Measurements from ENCODE around the gene CRYZL1. TPM values are rescaled to one million over a fixed set of nuclear protein-coding genes. Genes with fewer than 3 reads are reported as not detected.
A peak's percentile ranks its signal among the peaks of the same experiment; 100 is the strongest.

The CRYZL1 gene
- total and polyA plus RNA-seq, 10 donors: 21.7 to 54.9 (median 33.6) TPM

DNA sequence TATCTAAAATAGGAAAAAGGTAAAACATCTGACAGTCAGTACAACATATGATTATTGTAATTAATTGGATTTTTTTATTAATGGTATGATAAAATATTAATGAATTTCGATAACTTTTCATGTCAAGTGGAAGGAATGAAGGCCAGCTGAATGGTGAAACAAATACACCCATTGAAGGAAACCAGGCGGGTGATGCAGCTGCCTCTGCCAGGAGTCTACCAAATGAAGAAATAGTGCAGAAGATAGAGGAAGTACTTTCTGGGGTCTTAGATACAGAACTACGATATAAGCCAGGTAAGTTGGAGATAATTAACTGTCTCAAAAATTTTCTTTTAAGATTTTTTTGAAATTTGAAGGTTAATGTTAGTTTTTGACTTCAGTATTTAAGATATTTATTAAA is 95.5 kb downstream of the CRYZL1 start:
- TF ChIP-seq POLR2AphosphoS5 (IDR thresholded peaks at IDR 0.05) (no peak), POLR2A (IDR thresholded peaks at IDR 0.05) (no peak)
- TF ChIP-seq, protein P1, sequence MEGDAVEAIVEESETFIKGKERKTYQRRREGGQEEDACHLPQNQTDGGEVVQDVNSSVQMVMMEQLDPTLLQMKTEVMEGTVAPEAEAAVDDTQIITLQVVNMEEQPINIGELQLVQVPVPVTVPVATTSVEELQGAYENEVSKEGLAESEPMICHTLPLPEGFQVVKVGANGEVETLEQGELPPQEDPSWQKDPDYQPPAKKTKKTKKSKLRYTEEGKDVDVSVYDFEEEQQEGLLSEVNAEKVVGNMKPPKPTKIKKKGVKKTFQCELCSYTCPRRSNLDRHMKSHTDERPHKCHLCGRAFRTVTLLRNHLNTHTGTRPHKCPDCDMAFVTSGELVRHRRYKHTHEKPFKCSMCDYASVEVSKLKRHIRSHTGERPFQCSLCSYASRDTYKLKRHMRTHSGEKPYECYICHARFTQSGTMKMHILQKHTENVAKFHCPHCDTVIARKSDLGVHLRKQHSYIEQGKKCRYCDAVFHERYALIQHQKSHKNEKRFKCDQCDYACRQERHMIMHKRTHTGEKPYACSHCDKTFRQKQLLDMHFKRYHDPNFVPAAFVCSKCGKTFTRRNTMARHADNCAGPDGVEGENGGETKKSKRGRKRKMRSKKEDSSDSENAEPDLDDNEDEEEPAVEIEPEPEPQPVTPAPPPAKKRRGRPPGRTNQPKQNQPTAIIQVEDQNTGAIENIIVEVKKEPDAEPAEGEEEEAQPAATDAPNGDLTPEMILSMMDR (IDR thresholded peaks at IDR 0.05 in 8 of 11, conservative IDR thresholded peaks at IDR 0.05 in 3 of 11): no peak
- Histone ChIP-seq H3K9me3 (no peaks in the 10 kb centered on the region), H3K27me3 (replicated peaks in 1 of 7) (no peaks in the 10 kb centered on the region), H3K36me3 (peaks cover 2 to 52% (median 47%) of the 10 kb centered on the region in 6 donors), H3K4me3 (peak overlapping the region in 1 of 8 donors; percentile 67), H3K27ac (no peak overlapping the region), H3K4me1 (peaks cover 14 to 81% (median 56%) of the 10 kb centered on the region in 6 donors)
- intact Hi-C loops (cut with DNase I; ENCODE audit: low total_unique reads): no loop called here
- DNase-seq: no peak
- 32 to 47% (median 35%) methylated on average over 3 of the region's 3 CpGs for WGBS, 5 donors

DNA sequence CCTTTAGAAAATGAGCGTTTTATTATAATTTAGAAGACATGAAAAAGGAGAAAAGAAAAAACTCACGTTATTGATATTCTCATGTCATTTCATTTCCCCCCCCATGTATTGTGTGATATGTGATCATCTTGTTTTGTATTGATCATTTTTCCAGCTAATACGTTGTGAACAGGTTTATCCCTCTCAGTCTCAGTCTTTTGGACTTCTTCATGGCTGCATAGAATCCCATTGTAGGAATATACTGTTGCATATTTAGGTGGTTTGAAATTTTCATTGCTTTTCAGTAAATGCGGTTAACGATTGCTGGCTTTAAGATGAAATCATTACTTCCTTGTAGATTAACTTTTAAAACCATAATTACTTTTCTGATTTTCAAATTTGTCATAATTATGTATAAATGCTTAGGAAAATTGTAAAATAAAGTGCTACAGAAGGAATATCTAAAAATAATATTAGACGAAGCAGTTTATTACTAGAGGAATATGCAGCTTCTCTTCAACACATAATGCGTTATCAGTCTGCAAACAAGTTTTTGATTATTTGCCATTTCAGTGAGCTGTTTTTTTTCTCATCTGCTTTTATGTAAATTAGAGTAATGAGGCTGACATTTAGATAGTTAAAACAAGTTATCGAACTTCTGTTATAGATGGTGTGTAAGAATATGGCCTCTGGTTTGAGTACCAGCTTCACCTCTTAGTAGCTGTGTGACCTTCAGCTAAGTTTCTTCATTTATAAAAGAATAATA is 96.9 kb downstream of the CRYZL1 start:
- Histone ChIP-seq H3K27me3 (replicated peaks in 1 of 7) (no peaks in the 10 kb centered on the region), H3K27ac (peak overlapping the region in 4 of 8 donors; percentile 96 to 99 (median 98)), H3K4me1 (peaks cover 14 to 83% (median 67%) of the 10 kb centered on the region in 6 donors), H3K36me3 (peaks cover 0 to 37% (median 32%) of the 10 kb centered on the region in 6 donors), H3K9me3 (no peaks in the 10 kb centered on the region), H3K4me3 (peak overlapping the region; percentile 67 to 90 (median 83))
- DNase-seq: no peak
- intact Hi-C loops (cut with DNase I; ENCODE audit: low total_unique reads): no loop called here
- WGBS, 5 donors: 11 to 23% (median 15%) methylated on average over 8 of the region's 8 CpGs
- TF ChIP-seq, protein P1 (IDR thresholded peaks at IDR 0.05 in 8 of 11, conservative IDR thresholded peaks at IDR 0.05 in 3 of 11): no peak
- no peak for TF ChIP-seq POLR2A (IDR thresholded peaks at IDR 0.05)
- no peak for TF ChIP-seq POLR2AphosphoS5 (IDR thresholded peaks at IDR 0.05)

DNA sequence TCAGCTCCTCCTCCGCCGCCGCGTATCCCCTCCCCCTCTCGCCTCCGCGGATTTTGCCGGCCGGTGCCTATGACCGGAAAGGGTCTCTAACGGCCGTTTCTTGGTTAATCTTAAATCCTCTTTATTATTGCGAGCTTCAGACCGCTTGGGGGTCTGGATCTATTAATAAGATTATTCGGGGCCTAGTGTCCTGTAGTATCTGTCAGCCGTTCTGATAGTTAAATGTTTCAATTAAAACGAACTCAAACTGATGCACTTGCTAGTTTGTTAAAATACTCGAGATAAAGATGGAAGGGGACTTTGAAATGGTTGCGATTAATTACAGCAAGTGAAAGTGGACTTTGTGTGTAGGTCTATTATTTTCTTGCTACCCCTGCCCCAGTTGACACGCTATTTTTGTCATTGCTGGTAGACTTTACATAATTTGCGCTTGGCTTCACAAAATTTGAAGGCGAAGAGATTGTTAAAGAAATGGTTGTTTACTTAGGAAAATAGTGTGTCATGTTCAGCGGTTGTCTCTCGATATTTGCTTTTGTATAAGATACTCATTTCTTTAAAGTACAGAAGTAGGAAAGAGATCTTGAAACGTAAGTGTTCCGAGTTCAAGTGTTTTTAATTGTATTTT is 97.9 kb downstream of the CRYZL1 start:
- peak overlapping the region; percentile 96 to 99 (median 98) for H3K27ac ChIP-seq
- peaks cover 0 to 36% (median 27%) of the 10 kb centered on the region in 6 donors for H3K36me3 ChIP-seq
- no peaks in the 10 kb centered on the region for H3K27me3 ChIP-seq (replicated peaks in 1 of 7)
- DNase-seq: peak; percentile 94
- 0 to 1% (median 0%) methylated on average over 26 of the region's 26 CpGs for WGBS, 5 donors
- intact Hi-C loops (cut with DNase I; ENCODE audit: low total_unique reads): no loop called here
- H3K4me3 ChIP-seq: peak overlapping the region; percentile 67 to 90 (median 83)
- H3K4me1 ChIP-seq: peaks cover 14 to 80% (median 65%) of the 10 kb centered on the region in 6 donors
- no peak for TF ChIP-seq POLR2AphosphoS5 (IDR thresholded peaks at IDR 0.05)
- no peak for TF ChIP-seq POLR2A (IDR thresholded peaks at IDR 0.05)
- TF ChIP-seq, protein P1 (IDR thresholded peaks at IDR 0.05 in 8 of 11, conservative IDR thresholded peaks at IDR 0.05 in 3 of 11): no peak
- no peaks in the 10 kb centered on the region for H3K9me3 ChIP-seq

Data from spleen (tissue), 11 donors.